HT1080 (cell line): ENCODE results near the gene KDM7A. TPM values are rescaled to one million over a fixed set of nuclear protein-coding genes. Genes with fewer than 3 reads are reported as not detected.

Source experiments
- DNase-seq: peaks from one replicate; pipeline ENCODE4 v3.0.0-alpha.2; 2015; ENCODE audit warnings: low read depth
- total RNA-seq: library from RNA; depleted of rRNA; stranded (reverse); fragments of >200 nt; shearing (Covaris generic); gene quantifications from 2 replicates; pipeline ENCODE4 v1.2.3, GENCODE V29; 2014

The KDM7A gene
- total RNA-seq, 1 experiment from 2014 or later, result 1.00 TPM

GRCh38 chr7:140059273-140060242, 117.2 kb downstream of the KDM7A start:
- DNase-seq, result peak; percentile 88

GRCh38 chr7:140058517-140058916, 118.3 kb downstream of the KDM7A start:
- no peak for DNase-seq

DNA sequence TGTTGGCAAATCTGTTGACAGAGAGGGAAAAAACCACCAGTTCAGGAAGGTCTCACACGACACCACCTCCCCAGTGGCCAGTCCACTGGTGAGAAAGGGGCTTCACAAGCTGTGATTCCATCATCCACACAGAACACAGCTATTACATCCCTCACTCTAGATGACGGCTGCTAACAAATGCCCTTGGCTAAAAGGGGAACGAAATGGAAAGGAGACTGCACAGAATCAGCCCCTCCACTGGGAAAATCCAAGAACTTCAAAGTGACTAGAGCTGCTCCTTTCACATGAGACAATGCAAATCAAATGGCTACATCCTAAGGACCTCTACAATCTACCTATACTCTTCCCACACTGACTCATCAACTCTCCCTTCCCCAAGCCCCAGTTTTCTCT, 119.6 kb downstream of the KDM7A start:
- no peak for DNase-seq

- no peak for DNase-seq
Measured at GRCh38 chr7:140056431-140057142, 120.2 kb downstream of the KDM7A start.

DNA sequence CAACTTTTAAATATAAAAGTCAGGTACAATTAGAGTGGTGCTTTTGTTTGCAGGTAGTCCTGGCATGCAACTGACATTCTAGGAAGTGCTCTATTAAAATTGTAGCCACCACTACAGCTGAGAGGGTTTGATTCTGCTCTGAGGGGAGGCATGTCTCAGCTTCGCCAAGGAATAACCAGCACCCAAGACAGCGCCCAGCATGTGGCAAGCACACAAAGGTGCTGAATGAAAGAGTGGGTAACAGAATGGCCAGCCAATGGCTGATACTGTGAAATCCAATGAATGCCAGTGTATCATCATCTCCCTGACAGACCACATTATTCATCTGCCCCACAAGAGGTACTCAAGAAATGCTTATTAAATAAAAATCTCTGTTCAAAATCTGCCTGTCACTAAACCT, 121.0 kb downstream of the KDM7A start:
- no peak for DNase-seq

DNA sequence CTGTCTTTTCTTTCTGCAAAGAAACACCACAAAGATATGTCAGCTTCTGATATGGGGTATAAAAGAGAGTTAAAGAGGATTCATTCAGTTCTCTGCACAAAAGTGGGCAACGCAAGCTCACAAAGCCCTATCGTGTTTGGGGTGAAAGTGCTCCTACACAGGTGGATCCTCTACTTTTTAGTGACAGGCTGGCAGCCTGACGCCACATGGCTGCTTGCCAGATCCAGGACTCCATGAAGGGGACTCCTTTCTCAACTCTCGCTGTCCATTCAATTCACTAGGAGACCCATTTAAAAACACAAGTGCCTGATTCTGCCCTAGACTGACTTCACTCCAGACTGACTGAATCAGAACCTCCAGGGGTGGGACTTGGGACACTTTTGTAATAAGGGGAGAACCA, 122.0 kb downstream of the KDM7A start:
- no peak for DNase-seq

DNA sequence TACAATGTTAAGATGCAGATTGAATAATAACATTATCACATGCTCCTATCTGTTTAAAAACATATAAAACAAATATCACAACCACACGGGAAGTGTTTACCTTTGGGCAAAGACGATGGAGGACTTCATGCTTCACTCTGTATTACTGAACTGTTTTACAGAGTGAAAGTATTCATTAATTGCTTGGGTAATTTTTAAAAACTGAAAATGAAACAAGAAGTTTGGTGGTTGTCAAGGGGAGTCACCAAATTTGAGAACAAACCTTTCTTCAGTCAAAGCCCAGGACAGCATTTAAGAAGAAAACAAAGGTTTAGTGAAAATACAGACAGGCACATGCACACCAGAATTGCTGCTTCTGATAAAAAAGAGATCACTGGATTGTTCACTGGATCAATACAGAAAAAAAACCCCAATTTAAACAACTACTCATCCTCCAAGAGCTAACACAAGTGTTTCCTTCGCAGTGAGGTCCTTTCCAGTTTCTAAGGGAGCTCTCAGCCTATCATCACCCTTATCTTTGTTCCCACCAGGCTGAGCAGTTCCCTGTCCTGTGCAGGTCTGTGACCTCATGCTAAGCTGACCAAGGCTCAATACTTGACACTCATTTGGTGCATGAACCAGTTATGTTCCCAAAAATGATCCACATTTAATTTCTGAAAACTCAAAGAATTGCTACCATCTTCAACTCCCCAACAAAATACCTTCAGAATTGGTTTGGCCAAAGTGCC, 122.8 kb downstream of the KDM7A start:
- DNase-seq, result no peak

- DNase-seq, result no peak
Measured at GRCh38 chr7:140051820-140052219, 125.0 kb downstream of the KDM7A start.

DNA sequence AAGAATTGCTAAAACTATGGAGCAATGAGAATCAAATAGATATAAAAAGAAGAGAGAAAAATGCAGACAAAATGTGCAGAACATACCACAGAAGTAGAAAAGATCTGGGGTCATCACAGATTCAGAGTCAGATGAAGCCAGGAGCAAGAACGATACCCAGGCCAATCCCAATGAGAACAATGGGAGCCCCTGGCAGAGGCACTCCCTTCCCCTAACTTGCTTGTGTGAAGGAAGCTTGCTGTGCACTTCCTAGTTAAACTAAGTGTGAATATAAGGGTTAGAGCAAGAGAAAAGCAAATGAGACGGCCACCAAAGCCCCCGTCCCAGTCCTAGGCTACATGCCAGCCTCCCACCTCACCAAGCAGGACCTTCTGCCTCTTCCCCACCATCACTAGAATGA, 126.7 kb downstream of the KDM7A start:
- no peak for DNase-seq

- DNase-seq, result peak; percentile 68
Measured at GRCh38 chr7:140049339-140050024, 127.3 kb downstream of the KDM7A start.

- no peak for DNase-seq
Measured at GRCh38 chr7:140048989-140049338, 127.8 kb downstream of the KDM7A start.

DNA sequence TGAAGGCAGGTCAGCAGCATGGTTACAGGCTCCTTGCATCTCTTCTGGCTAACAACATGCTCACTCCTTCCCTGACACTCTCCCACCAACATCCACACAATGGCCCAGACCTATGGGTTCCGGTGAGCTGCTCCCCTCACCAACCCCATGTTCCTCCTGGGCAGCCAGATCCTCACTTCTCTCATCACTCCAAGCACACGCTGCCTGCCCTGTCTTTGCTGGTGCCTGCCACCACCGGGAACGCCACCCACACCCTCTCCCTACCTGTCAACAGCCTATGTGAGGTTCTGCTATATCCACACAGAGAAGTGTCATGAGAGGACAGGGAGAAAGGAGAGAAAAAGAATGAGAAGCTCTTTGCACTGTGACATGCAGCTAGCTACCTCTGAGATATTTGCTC, 128.6 kb downstream of the KDM7A start:
- no peak for DNase-seq

DNA sequence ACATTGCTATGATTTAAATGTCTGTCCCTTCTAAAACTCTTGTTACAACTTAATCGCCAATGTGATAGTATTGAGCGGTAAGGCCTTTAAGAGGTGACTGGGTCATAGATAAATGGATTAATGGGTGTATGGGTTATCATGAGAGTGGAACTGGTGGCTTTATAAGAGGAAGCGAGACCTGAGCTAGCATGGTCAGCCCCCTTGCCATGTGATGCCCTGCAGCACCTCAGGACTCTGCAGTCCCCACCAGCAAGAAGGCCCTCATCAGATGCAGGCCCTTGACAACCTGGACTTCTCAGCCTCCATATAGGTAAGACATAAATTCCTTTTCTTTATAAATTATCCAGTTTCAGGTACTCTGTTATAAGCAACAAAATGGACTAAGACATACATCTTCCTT, 129.6 kb downstream of the KDM7A start:
- DNase-seq, result no peak

DNA sequence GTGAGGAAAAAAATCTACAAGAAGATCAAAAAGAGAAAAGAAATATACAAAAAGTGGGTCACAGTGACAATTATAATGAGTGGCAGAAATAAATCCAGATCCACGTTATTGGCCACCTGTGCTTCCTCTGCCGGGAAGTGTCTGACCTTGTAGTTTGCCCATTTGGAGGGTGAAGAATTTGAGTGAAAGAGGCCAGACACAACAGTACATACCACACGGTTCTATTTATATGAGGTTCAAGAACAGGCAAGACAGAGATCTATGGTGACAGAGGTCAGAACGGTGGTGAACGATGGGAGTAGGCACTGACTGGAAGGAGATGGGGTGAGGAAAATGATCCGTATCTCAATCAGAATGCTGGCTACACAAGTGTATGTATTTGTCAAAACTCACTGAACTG, 131.1 kb downstream of the KDM7A start:
- DNase-seq, result no peak

- no peak for DNase-seq
Measured at GRCh38 chr7:140044251-140044650, 132.5 kb downstream of the KDM7A start.

DNA sequence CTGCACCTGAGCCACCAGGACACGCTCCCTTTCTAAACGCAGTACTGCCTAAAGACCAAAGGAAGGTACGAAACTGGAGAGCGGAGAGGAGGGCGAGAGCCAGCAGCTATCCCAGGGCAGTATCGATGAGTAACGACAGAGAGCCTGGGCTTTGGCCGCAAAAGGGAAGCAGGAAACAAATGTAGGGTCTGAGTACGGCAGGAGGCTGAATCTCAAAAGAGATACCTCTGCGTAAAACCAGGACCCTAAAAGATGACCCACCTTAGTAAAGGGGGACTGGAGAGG, 134.5 kb downstream of the KDM7A start:
- DNase-seq, result no peak

- DNase-seq, result no peak
Measured at GRCh38 chr7:140041659-140042385, 135.0 kb downstream of the KDM7A start.

- DNase-seq, result no peak
Measured at GRCh38 chr7:140039896-140040295, 136.9 kb downstream of the KDM7A start.

DNA sequence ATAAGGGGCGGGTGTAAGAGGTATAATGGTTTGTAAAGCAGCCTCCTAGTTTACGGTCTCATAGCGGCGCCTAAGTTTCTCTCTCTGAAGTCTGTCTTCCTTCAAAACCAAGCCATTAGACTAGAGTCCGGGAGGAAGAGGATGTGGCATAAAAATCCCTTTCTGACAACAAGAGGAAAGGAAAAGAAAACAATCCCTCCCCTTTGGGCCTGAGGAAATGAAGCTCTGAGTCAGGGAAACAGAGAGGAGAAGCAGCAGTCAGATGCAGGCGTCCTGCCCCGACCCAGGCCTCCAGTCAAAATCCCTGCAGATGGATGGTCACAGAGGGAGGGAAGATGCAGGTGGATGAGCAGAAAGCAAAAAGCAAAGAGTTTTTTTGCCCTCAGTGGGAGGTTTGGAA, 137.7 kb downstream of the KDM7A start:
- DNase-seq, result peak; percentile 40

- DNase-seq, result no peak
Measured at GRCh38 chr7:140036224-140036962, 140.4 kb downstream of the KDM7A start.
